K562 (cell line): ENCODE data around the gene KCNT1.

ENCODE experiments used
- CEBPB ChIP-seq: fragments of 450-650 bp; IDR thresholded peaks from 2 replicates; pipeline ENCODE4 v1.6.1; 2016; ENCODE audit warnings: missing genetic modification characterization, missing compliant biosample characterization
- SIN3A ChIP-seq, 2 experiments: fragments of 150-350 bp in 1 of 2; IDR thresholded peaks; 2 replicates each; pipeline ENCODE4 v1.6.1; 2011 to 2016; ENCODE audit warnings: borderline replicate concordance in 2 of 2, low read depth in 2 of 2, low read length in 2 of 2, mild to moderate bottlenecking in 2 of 2, moderate library complexity in 2 of 2; ENCODE audit not compliant: control insufficient read depth in 1 of 2
- ZNF24 ChIP-seq: fragments of 450-650 bp; IDR thresholded peaks from 2 replicates; pipeline ENCODE4 v1.6.1; 2016
- ZNF263 ChIP-seq: sonication (generic); formaldehyde crosslinking; IDR thresholded peaks from 2 replicates; pipeline ENCODE4 v1.8.0; 2022; ENCODE audit warnings: mild to moderate bottlenecking, missing genetic modification reagents, borderline replicate concordance
- ZNF398 ChIP-seq: fragments of 250-450 bp; sonication (Bioruptor Pico); IDR thresholded peaks from 2 replicates; pipeline ENCODE4 v1.8.0; 2021; ENCODE audit warnings: moderate library complexity, mild to moderate bottlenecking, inconsistent platforms
- ZNF785 ChIP-seq: fragments of 250-450 bp; sonication (Bioruptor Pico); IDR thresholded peaks from 2 replicates; pipeline ENCODE4 v1.4.0; 2020; ENCODE audit warnings: mild to moderate bottlenecking
- TF ChIP-seq, protein P1 (sequence below), 3 experiments: IDR thresholded peaks in 2 of 3; conservative IDR thresholded peaks in 1 of 3; 2 replicates each; pipeline ENCODE4 v1.5.1; 2011 to 2012; ENCODE audit warnings: low read length in 3 of 3, mild to moderate bottlenecking in 3 of 3, control low read depth in 2 of 3, improper control_type of control experiment in 1 of 3, inconsistent platforms in 1 of 3, low read depth in 1 of 3, mixed read lengths in 1 of 3, moderate library complexity in 1 of 3; ENCODE audit not compliant: insufficient read depth in 2 of 3
- TF ChIP-seq, protein P2 (sequence below): sonication (generic); formaldehyde crosslinking; IDR thresholded peaks from 2 replicates; pipeline ENCODE4 v1.8.0; 2022; ENCODE audit warnings: mild to moderate bottlenecking, low read depth, missing genetic modification reagents
- TF ChIP-seq, protein P3 (sequence below): fragments of 250-450 bp; sonication (Bioruptor Pico); IDR thresholded peaks from 2 replicates; pipeline ENCODE4 v1.4.0; 2020

DNA sequence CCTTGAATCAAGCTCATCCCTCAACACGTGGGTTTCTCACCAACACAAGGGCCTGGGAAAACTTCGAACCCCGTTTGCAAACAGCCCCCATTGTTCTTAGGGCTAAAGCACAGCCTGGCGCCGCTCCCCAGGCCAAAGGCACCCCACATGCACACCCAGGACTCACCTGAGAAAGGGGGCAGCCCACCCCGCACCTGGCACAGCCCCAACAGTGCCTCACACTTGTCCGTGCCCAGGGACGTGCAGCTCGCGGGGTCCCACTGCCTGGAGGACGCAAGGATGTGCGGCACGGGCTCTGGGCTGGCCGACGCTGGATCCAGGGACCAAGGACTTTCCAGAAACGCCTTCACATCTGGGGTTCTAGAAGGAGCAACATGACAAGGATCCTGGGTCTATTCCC lies 5.5 kb upstream of the KCNT1 start:
- TF ChIP-seq SIN3A (IDR thresholded peaks at IDR 0.05; ENCODE audit: borderline replicate concordance in 2 of 2, control insufficient read depth in 1 of 2, low read depth in 2 of 2, low read length in 2 of 2), result no peak
- no peak for TF ChIP-seq ZNF263 (CRISPR knock-in tag)
- TF ChIP-seq, protein P1, sequence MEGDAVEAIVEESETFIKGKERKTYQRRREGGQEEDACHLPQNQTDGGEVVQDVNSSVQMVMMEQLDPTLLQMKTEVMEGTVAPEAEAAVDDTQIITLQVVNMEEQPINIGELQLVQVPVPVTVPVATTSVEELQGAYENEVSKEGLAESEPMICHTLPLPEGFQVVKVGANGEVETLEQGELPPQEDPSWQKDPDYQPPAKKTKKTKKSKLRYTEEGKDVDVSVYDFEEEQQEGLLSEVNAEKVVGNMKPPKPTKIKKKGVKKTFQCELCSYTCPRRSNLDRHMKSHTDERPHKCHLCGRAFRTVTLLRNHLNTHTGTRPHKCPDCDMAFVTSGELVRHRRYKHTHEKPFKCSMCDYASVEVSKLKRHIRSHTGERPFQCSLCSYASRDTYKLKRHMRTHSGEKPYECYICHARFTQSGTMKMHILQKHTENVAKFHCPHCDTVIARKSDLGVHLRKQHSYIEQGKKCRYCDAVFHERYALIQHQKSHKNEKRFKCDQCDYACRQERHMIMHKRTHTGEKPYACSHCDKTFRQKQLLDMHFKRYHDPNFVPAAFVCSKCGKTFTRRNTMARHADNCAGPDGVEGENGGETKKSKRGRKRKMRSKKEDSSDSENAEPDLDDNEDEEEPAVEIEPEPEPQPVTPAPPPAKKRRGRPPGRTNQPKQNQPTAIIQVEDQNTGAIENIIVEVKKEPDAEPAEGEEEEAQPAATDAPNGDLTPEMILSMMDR (IDR thresholded peaks at IDR 0.05 in 2 of 3, conservative IDR thresholded peaks at IDR 0.05 in 1 of 3; ENCODE audit: insufficient read depth in 2 of 3, low read depth in 1 of 3, low read length in 3 of 3), result no peak
- TF ChIP-seq ZNF785 (CRISPR knock-in tag), result no peak
- TF ChIP-seq, protein P2, sequence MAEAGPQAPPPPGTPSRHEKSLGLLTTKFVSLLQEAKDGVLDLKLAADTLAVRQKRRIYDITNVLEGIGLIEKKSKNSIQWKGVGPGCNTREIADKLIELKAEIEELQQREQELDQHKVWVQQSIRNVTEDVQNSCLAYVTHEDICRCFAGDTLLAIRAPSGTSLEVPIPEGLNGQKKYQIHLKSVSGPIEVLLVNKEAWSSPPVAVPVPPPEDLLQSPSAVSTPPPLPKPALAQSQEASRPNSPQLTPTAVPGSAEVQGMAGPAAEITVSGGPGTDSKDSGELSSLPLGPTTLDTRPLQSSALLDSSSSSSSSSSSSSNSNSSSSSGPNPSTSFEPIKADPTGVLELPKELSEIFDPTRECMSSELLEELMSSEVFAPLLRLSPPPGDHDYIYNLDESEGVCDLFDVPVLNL (CRISPR knock-in tag), result no peak
- TF ChIP-seq CEBPB, result no peak
- TF ChIP-seq, protein P3, sequence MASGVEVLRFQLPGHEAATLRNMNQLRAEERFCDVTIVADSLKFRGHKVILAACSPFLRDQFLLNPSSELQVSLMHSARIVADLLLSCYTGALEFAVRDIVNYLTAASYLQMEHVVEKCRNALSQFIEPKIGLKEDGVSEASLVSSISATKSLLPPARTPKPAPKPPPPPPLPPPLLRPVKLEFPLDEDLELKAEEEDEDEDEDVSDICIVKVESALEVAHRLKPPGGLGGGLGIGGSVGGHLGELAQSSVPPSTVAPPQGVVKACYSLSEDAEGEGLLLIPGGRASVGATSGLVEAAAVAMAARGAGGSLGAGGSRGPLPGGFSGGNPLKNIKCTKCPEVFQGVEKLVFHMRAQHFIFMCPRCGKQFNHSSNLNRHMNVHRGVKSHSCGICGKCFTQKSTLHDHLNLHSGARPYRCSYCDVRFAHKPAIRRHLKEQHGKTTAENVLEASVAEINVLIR (CRISPR knock-in tag), result no peak
- TF ChIP-seq ZNF398 (CRISPR knock-in tag), result no peak
- TF ChIP-seq ZNF24, result no peak
